HG03064 (cell line): ENCODE results near the gene TEFM.
"Not testable (repeated sequence)": the region's sequence is repeated elsewhere in the genome, so short reads cannot be mapped to it uniquely, and the experiment has no call there.

ENCODE experiments used
- ATAC-seq: cut with Tn5 transposase; IDR thresholded peaks from one replicate; pipeline ENCODE4 v1.9.1; 2021; ENCODE audit warnings: low read depth; ENCODE audit not compliant: unreplicated experiment

TEFM gene

GRCh38 chr17:30906101-30906911, at the start of gene TEFM:
Gene TEFM (minus strand): TSS chr17:30906238. CDS start chr17:30906198, 40 bp downstream.
- ATAC-seq = peak; percentile 90

GRCh38 chr17:30954046-30954830, 48.2 kb upstream of the TEFM start:
- no peak for ATAC-seq

GRCh38 chr17:30952638-30953393, 46.8 kb upstream of the TEFM start:
- no peak for ATAC-seq

- no peak for ATAC-seq
These were observed 44.8 kb upstream of the TEFM start for GRCh38 chr17:30950669-30951399.

GRCh38 chr17:30950189-30950588, 44.2 kb upstream of the TEFM start:
- ATAC-seq = no peak

GRCh38 chr17:30947796-30948195, 41.8 kb upstream of the TEFM start:
- no peak for ATAC-seq

GRCh38 chr17:30942308-30943079, 36.5 kb upstream of the TEFM start:
- ATAC-seq = no peak

GRCh38 chr17:30939051-30939689, 33.1 kb upstream of the TEFM start:
- ATAC-seq = no peak

- ATAC-seq = no peak
These were observed 27.9 kb upstream of the TEFM start for GRCh38 chr17:30933966-30934365.

- not testable (repeated sequence) for ATAC-seq
These were observed 25.5 kb upstream of the TEFM start for GRCh38 chr17:30931582-30931981.

GRCh38 chr17:30930495-30930894, 24.5 kb upstream of the TEFM start:
- no peak for ATAC-seq

GRCh38 chr17:30929861-30930260, 23.8 kb upstream of the TEFM start:
- ATAC-seq = not testable (repeated sequence)

- ATAC-seq = no peak
These were observed 23.1 kb upstream of the TEFM start for GRCh38 chr17:30929081-30929633.

GRCh38 chr17:30928584-30928983, 22.5 kb upstream of the TEFM start:
- ATAC-seq = no peak

GRCh38 chr17:30927756-30928155, 21.7 kb upstream of the TEFM start:
- no peak for ATAC-seq

GRCh38 chr17:30926516-30926915, 20.5 kb upstream of the TEFM start:
- no peak for ATAC-seq

- ATAC-seq = no peak
These were observed 18.3 kb upstream of the TEFM start for GRCh38 chr17:30924341-30924740.

GRCh38 chr17:30922235-30923030, 16.4 kb upstream of the TEFM start:
- ATAC-seq = no peak
